Ovary (tissue), 3 donors: ENCODE results near the gene CLDN24.

Experiments
- EP300 ChIP-seq: sonication (generic); formaldehyde crosslinking; IDR thresholded peaks from one replicate; pipeline ENCODE4 v1.6.1; 2017; ENCODE audit warnings: antibody characterized with exemption
- TF ChIP-seq, protein P1 (sequence below), 3 donors: fragments of 450-650 bp in 2 of 3; fragments of 200-600 bp in 1 of 3; IDR thresholded peaks; one replicate each; pipeline versions ENCODE4 v1.5.1 to v1.8.0; 2016 to 2022; ENCODE audit warnings: antibody characterized with exemption in 3 of 3, mild to moderate bottlenecking in 1 of 3
- donor health status: DM: no; HTN: no; CAD: no.

DNA sequence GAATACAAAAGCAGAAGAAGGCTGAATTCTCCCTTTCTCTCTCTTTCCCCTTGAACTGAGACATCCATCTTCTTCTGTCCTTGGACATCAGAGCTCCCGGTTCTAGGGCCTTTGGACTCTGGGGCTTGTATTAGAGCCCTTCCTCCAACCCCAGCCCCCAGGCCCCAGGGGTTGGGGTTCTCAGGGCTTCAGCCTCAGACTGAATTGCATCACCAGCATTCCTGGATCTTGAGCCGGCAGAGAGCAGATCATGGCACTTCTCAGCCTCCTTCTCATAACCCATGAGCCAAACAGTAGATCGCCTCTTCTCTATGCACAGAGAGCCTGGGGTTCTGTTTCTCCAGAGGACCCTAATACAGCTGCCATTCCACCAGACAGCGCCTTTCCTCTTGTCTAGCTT, 25.3 kb upstream of the CLDN24 start:
- TF ChIP-seq, protein P1, sequence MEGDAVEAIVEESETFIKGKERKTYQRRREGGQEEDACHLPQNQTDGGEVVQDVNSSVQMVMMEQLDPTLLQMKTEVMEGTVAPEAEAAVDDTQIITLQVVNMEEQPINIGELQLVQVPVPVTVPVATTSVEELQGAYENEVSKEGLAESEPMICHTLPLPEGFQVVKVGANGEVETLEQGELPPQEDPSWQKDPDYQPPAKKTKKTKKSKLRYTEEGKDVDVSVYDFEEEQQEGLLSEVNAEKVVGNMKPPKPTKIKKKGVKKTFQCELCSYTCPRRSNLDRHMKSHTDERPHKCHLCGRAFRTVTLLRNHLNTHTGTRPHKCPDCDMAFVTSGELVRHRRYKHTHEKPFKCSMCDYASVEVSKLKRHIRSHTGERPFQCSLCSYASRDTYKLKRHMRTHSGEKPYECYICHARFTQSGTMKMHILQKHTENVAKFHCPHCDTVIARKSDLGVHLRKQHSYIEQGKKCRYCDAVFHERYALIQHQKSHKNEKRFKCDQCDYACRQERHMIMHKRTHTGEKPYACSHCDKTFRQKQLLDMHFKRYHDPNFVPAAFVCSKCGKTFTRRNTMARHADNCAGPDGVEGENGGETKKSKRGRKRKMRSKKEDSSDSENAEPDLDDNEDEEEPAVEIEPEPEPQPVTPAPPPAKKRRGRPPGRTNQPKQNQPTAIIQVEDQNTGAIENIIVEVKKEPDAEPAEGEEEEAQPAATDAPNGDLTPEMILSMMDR (IDR thresholded peaks at IDR 0.05), result no peak
- TF ChIP-seq EP300, result no peak
